PC-9 (cell line): ENCODE data around the gene MTA1. TPM values are rescaled to one million over a fixed set of nuclear protein-coding genes. Genes with fewer than 3 reads are reported as not detected.

Experiments
- BruUV-seq: library from RNA; stranded (reverse); fragments of 400-500 nt; replicated peaks from 2 replicates; lab custom pipeline; 2021; lab: Mats Ljungman, UMichigan
- CTCF ChIA-PET: fragments of 300-600 bp; sonication (Branson Sonifier 250); formaldehyde crosslinking; loops from one replicate; lab custom pipeline; 2022; ENCODE audit warnings: antibody characterized with exemption; lab: Charles Lee
- POLR2A ChIA-PET: fragments of 300-600 bp; sonication (Branson Sonifier 250); formaldehyde crosslinking; loops from one replicate; lab custom pipeline; 2022; ENCODE audit warnings: antibody characterized with exemption; ENCODE audit not compliant: unreplicated experiment; lab: Charles Lee
- DNase-seq, 2 experiments: peaks; one replicate each; pipeline versions ENCODE4 v3.0.0 to v3.0.0-alpha.2; 2015 to 2022; ENCODE audit warnings: mixed read lengths in 1 of 2
- H2AFZ ChIP-seq: fragments of 200-600 bp; sonication (generic); 2 replicates; pipeline ENCODE4 v1.8.1; 2017; ENCODE audit warnings: antibody characterized with exemption
- H3F3A ChIP-seq: fragments of 200-600 bp; sonication (generic); 2 replicates; pipeline ENCODE4 v1.8.1; 2017; ENCODE audit warnings: antibody characterized with exemption, mild to moderate bottlenecking, low read depth; ENCODE audit not compliant: insufficient read depth
- H3K27ac ChIP-seq: fragments of 200-600 bp; sonication (generic); 2 replicates; pipeline ENCODE4 v1.6.1; 2016; ENCODE audit warnings: mixed run types
- H3K27me3 ChIP-seq: fragments of 200-600 bp; sonication (generic); 2 replicates; pipeline ENCODE4 v1.6.1; 2016; ENCODE audit warnings: low read depth, mixed run types; ENCODE audit not compliant: insufficient read depth
- H3K36me3 ChIP-seq: fragments of 200-600 bp; sonication (generic); 2 replicates; pipeline ENCODE4 v1.6.1; 2016; ENCODE audit warnings: low read depth, mixed run types
- H3K4me1 ChIP-seq: fragments of 200-600 bp; sonication (generic); replicated peaks from 2 replicates; pipeline ENCODE4 v1.6.1; 2016; ENCODE audit warnings: mixed run types; ENCODE audit not compliant: insufficient read depth
- H3K4me2 ChIP-seq: fragments of 200-600 bp; sonication (generic); 2 replicates; pipeline ENCODE4 v1.6.1; 2017; ENCODE audit warnings: mixed run types
- H3K4me3 ChIP-seq: fragments of 200-600 bp; sonication (generic); 2 replicates; pipeline ENCODE4 v1.6.1; 2016; ENCODE audit warnings: mixed run types
- H3K79me2 ChIP-seq: fragments of 200-600 bp; sonication (generic); 2 replicates; pipeline ENCODE4 v1.6.1; 2017; ENCODE audit warnings: low read depth, mixed run types
- H3K9me2 ChIP-seq: fragments of 200-600 bp; sonication (generic); 2 replicates; pipeline ENCODE4 v1.8.1; 2017; ENCODE audit warnings: mild to moderate bottlenecking; ENCODE audit not compliant: insufficient read depth
- H3K9me3 ChIP-seq: fragments of 200-600 bp; sonication (generic); 2 replicates; pipeline ENCODE4 v1.8.1; 2016; ENCODE audit warnings: low read depth; ENCODE audit not compliant: insufficient read depth
- H4K20me1 ChIP-seq: fragments of 200-600 bp; sonication (generic); 2 replicates; pipeline ENCODE4 v1.8.1; 2017; ENCODE audit not compliant: insufficient read depth
- EZH2 ChIP-seq: fragments of 200-600 bp; sonication (generic); IDR thresholded peaks from 2 replicates; pipeline ENCODE4 v1.8.0; 2017; ENCODE audit warnings: antibody characterized with exemption, low read depth
- intact Hi-C: fragments of 100-400 bp; cut with micrococcal nuclease; formaldehyde crosslinking; loops from one replicate; pipeline ENCODE4 v1.10.0; 2022; ENCODE audit not compliant: unreplicated experiment
- total RNA-seq: library from RNA; stranded (reverse); gene quantifications from 2 replicates; pipeline ENCODE4 v1.2.3, GENCODE V29; 2021
- TF ChIP-seq, protein P1 (sequence below): fragments of 200-600 bp; sonication (generic); conservative IDR thresholded peaks from 2 replicates; pipeline ENCODE4 v1.6.1; 2017; ENCODE audit warnings: mixed run types, antibody characterized with exemption, mild to moderate bottlenecking, moderate library complexity

The MTA1 gene
- total RNA-seq, 1 experiment from 2014 or later, result 124 TPM

DNA sequence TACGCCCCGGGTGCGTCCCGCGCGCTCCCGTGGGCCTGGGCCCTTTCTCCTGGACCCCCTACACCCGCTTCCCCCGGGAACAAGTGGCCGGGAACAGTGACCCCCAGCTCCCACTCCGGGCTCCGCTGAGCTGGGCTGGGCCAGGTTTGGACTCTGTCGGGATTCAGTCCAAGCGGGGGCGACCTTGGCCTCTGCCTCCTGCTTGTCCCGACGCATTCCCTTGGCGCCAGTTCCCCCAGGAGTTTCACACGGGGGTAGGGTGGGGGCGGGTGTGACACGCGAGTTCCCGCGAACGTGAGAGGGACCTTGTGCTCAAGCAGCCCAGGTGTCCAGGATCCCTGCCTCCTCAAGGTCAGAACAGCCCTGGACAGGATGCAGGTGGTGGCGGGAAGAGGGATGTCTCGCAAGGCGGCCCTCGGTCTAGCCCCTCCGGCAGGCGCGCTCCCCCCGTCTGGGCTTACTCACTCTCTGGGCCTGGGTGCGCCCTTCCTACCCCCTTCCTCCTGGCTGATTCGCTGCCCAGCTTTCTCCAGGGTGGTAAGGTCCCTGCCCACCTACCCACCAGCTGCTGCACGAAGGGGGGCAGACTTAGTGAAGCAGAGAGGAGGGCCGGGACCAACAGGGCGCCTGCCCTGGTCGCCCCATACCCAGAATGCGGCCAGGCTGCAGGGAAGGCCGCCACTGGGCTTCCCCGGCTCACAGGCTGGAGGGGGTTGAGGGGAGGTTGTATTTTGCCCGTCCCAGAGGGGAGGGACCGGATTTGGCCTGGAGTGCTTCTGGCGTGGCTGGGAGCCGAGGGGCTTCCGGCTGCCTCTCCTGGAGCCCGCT lies 55.9 kb downstream of the MTA1 start:
- H3K27me3 ChIP-seq, result no peaks in the 10 kb centered on the region
- peak overlapping the region; percentile 56; the same call in 1 of the 2 replicates for H3K4me3 ChIP-seq
- BruUV-seq, result TSS peak; percentile 27
- ChIA-PET POLR2A (no interaction called here), CTCF (no interaction called here)
- no peaks in the 10 kb centered on the region for H3K9me2 ChIP-seq
- H3K36me3 ChIP-seq, result no peaks in the 10 kb centered on the region
- no peak for DNase-seq
- H3F3A ChIP-seq, result peaks cover 21% of the 10 kb centered on the region; the same call in 1 of the 2 replicates
- TF ChIP-seq EZH2, result no peak
- TF ChIP-seq, protein P1, sequence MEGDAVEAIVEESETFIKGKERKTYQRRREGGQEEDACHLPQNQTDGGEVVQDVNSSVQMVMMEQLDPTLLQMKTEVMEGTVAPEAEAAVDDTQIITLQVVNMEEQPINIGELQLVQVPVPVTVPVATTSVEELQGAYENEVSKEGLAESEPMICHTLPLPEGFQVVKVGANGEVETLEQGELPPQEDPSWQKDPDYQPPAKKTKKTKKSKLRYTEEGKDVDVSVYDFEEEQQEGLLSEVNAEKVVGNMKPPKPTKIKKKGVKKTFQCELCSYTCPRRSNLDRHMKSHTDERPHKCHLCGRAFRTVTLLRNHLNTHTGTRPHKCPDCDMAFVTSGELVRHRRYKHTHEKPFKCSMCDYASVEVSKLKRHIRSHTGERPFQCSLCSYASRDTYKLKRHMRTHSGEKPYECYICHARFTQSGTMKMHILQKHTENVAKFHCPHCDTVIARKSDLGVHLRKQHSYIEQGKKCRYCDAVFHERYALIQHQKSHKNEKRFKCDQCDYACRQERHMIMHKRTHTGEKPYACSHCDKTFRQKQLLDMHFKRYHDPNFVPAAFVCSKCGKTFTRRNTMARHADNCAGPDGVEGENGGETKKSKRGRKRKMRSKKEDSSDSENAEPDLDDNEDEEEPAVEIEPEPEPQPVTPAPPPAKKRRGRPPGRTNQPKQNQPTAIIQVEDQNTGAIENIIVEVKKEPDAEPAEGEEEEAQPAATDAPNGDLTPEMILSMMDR, result no peak
- peaks cover 25% of the 10 kb centered on the region for H3K4me1 ChIP-seq
- H3K27ac ChIP-seq, result no peak overlapping the region
- intact Hi-C loops, result no loop called here
- H4K20me1 ChIP-seq, result no peaks in the 10 kb centered on the region; the same call in 1 of the 2 replicates
- H2AFZ ChIP-seq, result no peak overlapping the region
- no peaks in the 10 kb centered on the region for H3K9me3 ChIP-seq
- H3K4me2 ChIP-seq, result peak overlapping the region; percentile 78
- H3K79me2 ChIP-seq, result no peaks in the 10 kb centered on the region

DNA sequence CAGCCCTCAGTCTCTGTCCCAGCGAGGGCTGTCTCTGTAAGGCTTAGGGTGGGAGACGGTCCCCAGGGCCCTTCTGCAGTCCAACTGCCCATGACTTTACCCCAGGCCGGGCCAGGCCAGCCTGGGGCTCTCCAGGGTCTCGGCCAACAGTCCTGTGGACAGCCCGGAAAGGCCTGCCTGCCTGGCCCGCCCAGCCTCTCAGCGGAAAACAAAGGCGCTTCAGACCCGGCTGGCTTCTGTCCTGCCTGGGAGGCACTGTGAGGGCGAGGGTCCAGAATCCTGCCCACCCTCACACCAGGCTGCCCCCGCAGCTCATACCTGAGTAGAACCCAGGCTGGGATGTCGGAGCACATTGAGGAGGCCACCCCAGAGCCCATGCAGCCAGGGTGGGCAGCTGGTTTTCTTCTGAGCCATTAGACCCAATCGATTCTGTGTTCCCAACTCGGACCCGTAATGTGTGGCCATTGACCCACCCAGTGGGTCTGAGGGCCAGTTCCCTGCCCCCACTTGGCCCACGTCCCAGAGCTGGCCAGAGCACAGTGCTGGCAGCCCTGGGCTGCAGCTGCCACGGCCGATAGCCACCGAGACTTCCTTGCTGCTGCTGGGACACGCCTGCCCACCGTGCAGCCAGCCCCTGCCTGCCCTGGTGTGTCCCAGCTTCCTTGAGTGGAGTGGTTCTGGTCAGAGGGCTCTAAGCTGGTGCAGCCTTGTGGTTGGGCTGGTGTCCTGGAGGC lies 56.6 kb downstream of the MTA1 start:
- no peaks in the 10 kb centered on the region for H3K27me3 ChIP-seq
- no peaks in the 10 kb centered on the region for H3K9me3 ChIP-seq
- no peaks in the 10 kb centered on the region; the same call in 1 of the 2 replicates for H4K20me1 ChIP-seq
- DNase-seq, result no peak
- H3K79me2 ChIP-seq, result no peaks in the 10 kb centered on the region
- no peak overlapping the region for H3K4me3 ChIP-seq
- H2AFZ ChIP-seq, result no peak overlapping the region
- TF ChIP-seq, protein P1, result no peak
- no peak for TF ChIP-seq EZH2
- intact Hi-C loops, result no loop called here
- CTCF ChIA-PET, result no interaction called here
- POLR2A ChIA-PET, result no interaction called here
- no peaks in the 10 kb centered on the region for H3K9me2 ChIP-seq
- peaks cover 26% of the 10 kb centered on the region for H3F3A ChIP-seq
- H3K36me3 ChIP-seq, result no peaks in the 10 kb centered on the region
- no peak overlapping the region for H3K4me2 ChIP-seq
- no peak overlapping the region for H3K27ac ChIP-seq
- H3K4me1 ChIP-seq, result peaks cover 32% of the 10 kb centered on the region
- no TSS peak for BruUV-seq

DNA sequence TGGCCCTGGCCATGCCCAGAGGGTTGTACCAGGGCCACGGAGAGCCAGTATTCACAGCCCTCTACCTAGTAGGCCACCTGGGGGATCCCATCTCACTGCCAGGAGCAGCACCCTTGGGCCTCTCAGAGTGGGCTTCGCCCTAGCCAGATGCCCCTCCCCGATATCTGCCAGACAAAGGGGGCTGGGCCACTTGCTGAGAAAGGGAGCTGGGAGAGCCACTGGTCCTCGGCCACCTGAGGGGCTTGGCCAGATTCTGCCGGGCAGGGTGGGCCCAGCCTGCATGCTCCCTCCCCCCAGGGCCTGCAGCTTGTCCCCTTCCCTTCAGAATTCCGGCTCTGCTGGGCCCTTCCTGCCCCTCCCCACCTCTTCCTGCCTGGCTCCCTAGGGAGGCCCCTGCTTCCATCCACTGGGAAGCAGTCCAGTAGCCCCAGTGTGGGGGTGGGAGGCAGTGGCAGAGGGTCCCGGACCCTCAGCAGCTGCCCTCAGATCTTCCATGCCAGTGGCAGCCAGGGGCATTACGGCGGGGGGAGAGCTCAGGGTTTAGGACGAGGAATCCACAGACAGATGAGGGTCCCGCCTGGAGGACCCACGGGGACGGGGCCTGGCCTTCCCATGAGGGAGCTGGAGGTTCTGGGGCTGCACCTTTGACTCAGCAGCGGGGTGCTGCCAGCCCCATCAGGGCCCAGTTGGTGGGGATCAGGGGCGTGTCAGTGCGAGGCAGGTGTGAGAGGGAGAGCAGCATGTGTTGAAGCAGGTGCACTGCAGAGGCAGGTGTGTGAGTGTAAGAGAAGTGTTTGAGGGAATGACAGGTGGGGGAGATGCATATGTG lies 57.4 kb downstream of the MTA1 start:
- Histone ChIP-seq H3K36me3 (no peaks in the 10 kb centered on the region), H3K27ac (no peak overlapping the region), H3K79me2 (no peaks in the 10 kb centered on the region), H3K27me3 (no peaks in the 10 kb centered on the region), H4K20me1 (no peaks in the 10 kb centered on the region; the same call in 1 of the 2 replicates), H3K4me3 (no peak overlapping the region), H3K4me2 (no peak overlapping the region), H3K9me2 (no peaks in the 10 kb centered on the region), H2AFZ (no peak overlapping the region), H3K9me3 (no peaks in the 10 kb centered on the region), H3K4me1 (peaks cover 35% of the 10 kb centered on the region), H3F3A (peaks cover 26% of the 10 kb centered on the region)
- no TSS peak for BruUV-seq
- intact Hi-C loops, result no loop called here
- ChIA-PET CTCF (no interaction called here), POLR2A (no interaction called here)
- DNase-seq, result no peak
- TF ChIP-seq EZH2, result no peak
- TF ChIP-seq, protein P1, result no peak
